ENCODE measurements around the gene TOMT.

GRCh38 chr11:72144807-72145565, 39.3 kb downstream of the TOMT start:
- no peak for TF ChIP-seq CTCF (IDR thresholded peaks at IDR 0.05)
- no peak for TF ChIP-seq POLR2A (IDR thresholded peaks at IDR 0.05)
